Measurements from ENCODE around the gene PCDHGB2. TPM values are rescaled to one million over a fixed set of nuclear protein-coding genes. Genes with fewer than 3 reads are reported as not detected.
"Not testable (repeated sequence)": the region's sequence is repeated elsewhere in the genome, so short reads cannot be mapped to it uniquely, and the experiment has no call there.

The PCDHGB2 gene
- 10 to 100 TPM in 1 of 4 donors, 1 to 10 TPM in 3; 2.5 to 15.3 (median 4.4) TPM for total RNA-seq

DNA sequence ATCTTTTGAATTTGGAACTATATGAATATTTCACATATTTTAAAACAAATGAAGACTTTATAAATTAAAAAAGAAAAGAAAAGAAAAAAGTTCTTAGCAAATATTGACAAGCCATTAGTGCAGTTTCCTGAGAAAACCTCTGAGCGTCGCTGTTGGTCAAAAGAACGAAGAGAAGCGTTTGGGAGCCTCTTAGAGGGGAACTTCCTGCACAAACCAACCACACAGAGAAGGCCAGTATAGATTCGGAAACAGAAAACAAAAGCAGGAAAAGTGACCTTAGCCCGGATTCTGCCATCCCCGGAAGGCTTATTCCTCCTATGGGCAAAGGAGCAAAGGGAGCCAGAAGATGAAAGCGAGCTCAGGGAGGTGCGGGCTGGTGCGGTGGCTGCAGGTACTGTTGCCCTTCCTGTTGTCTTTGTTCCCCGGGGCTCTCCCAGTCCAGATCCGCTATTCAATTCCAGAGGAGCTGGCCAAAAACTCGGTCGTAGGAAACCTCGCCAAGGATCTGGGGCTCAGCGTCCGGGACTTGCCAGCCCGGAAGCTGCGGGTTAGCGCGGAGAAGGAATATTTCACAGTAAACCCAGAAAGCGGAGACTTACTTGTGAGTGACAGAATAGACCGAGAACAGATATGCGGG lies at the start of gene PCDHGB2:
TSS of gene PCDHGB2 (plus strand) at position 205 of the 637 bp plus-strand sequence. CDS start at position 347, 142 bp downstream.
- ATAC-seq (ENCODE audit: low FRiP score) (no peak), DNase-seq (ENCODE audit: low spot score) (no peak)
- TF ChIP-seq, protein P1, sequence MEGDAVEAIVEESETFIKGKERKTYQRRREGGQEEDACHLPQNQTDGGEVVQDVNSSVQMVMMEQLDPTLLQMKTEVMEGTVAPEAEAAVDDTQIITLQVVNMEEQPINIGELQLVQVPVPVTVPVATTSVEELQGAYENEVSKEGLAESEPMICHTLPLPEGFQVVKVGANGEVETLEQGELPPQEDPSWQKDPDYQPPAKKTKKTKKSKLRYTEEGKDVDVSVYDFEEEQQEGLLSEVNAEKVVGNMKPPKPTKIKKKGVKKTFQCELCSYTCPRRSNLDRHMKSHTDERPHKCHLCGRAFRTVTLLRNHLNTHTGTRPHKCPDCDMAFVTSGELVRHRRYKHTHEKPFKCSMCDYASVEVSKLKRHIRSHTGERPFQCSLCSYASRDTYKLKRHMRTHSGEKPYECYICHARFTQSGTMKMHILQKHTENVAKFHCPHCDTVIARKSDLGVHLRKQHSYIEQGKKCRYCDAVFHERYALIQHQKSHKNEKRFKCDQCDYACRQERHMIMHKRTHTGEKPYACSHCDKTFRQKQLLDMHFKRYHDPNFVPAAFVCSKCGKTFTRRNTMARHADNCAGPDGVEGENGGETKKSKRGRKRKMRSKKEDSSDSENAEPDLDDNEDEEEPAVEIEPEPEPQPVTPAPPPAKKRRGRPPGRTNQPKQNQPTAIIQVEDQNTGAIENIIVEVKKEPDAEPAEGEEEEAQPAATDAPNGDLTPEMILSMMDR (IDR thresholded peaks at IDR 0.05), result no peak

DNA sequence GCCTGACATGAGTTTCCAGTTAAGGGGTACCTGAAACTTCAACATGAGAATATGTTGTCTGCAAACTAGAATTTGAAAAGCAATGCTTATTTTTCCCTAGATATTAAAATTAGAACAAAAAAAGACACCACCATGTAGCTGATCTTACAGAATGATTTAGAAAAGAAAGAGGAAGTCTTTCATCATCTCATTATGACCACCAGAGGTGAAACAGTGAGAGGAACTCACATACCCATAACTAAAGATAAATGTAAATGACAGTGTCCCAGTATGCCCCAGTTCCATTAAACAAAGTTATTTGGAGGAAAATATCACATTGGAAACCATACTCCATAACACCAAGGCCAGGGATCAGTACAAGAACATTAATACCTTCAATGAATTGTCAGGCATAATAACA lies 46.1 kb upstream of the PCDHGB2 start:
- DNase-seq (ENCODE audit: low spot score), result no peak

DNA sequence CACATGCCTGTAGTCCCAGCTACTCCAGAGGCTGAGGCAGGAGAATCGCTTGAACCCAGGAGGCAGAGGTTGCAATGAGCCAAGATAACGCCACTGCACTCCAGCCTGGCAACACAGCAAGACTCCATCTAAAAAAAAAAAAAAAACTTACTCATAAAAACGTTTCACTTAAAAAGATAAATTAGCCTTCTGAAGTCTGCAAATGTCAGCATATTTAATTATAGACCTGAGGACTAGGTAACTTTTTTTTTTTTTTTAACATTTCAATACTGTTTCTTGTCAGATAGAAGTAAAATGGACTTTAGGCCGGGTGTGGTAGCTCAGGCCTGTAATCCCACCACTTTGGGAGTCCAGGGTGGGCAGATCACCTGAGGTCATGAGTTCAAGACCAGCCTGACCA lies 42.8 kb upstream of the PCDHGB2 start:
- not testable (repeated sequence) for ATAC-seq (ENCODE audit: low FRiP score); DNase-seq (ENCODE audit: low spot score)

More for the DNA sequence above, 46.1 kb upstream of the PCDHGB2 start:
- TF ChIP-seq, protein P1 (IDR thresholded peaks at IDR 0.05), result no peak
- no peak for ATAC-seq (ENCODE audit: low FRiP score)

DNA sequence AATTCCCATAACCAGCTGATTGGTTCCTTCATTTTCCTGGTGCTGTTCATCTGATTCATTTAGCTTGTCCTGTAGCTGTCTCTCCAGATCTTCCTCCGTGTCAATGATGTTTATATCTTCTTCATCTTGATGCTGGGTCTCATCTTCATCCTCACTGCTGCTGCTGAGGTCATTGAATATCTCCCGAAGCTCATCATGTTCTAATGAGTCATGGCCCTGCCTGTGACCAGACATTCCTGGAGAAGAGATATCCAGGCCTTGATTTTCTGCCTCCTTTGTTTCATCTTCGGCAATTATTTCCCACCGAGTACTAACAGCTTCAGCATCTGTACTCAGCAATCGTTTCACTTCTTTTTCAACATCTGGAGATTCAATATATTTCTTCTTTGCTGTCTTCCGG lies 40.6 kb upstream of the PCDHGB2 start:
- TF ChIP-seq, protein P1 (IDR thresholded peaks at IDR 0.05), result no peak
- ATAC-seq (ENCODE audit: low FRiP score), result no peak
- no peak for DNase-seq (ENCODE audit: low spot score)

DNA sequence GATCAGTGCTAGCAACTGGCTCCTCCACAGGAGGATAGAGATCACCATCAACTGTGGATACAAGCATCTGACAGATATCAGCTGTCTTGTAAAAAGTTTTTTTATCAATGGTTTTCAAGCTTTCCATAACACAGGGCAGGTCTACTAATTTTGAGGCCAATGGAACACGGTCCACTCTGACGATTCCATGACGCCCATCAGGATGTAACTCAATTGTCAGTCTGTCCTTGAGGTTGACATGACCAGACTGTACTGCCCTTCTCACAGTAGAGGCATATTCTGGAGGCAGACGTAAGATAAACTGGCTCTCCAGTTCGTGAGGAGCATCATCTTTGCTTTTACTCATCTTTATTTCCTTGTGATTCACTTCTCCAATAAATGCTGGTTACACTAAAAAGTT lies 40.1 kb upstream of the PCDHGB2 start:
- DNase-seq (ENCODE audit: low spot score) (no peak), ATAC-seq (ENCODE audit: low FRiP score) (no peak)
- TF ChIP-seq, protein P1 (IDR thresholded peaks at IDR 0.05), result no peak

DNA sequence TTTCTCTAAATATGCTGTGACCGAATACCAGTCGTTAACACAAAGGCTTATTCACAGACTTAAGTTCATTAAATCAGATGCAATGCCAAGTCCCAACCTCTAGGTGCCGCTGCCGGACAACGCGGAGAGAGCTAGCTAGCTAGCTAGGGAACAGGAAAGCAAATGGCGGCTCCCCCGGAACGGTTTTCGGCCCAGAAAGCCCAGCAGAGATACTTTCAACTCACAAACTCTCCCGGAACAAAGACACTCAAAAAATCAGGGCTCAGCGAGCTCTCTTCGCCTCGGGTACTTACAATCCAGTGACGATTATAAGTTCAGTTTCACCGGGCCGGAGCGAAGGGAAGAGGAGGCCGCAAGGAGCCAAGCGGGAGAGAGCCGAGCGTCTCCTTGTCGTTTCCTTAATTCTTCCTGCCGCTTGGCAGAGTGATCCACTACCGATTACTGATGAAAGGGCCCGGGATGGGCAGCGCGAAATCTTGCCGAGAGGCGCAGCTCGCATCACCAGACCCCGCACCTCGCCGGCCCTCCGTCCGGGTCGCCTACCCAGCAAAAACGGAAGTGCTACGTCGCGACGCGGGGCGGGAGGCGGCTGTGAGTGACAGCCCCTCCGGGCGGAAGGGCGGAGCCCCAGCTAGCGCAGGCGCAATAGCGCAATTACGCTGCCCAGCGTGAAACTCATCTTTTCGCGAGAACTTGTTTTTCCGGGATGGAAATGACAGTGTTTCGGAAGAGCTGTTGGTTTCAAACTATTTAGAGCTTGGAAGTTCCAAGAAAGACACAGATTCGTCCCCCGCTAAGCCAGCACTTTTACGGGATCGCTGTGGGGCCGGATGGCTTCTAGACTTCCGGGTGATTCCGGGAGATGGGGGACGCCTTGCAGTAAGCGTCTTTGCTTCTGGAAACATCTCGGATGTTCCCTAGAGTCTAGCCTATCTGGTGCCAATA lies 39.3 kb upstream of the PCDHGB2 start, which contains the start of gene TAF7:
TSS of gene TAF7 (minus strand) at position 560 of the 945 bp plus-strand sequence. CDS start 740 bp downstream, outside the sequence.
- TF ChIP-seq, protein P1 (IDR thresholded peaks at IDR 0.05), result peak in 1 of 3 donors; percentile 12
- DNase-seq (ENCODE audit: low spot score) (peak; percentile 50), ATAC-seq (ENCODE audit: low FRiP score) (peak; percentile 98)

DNA sequence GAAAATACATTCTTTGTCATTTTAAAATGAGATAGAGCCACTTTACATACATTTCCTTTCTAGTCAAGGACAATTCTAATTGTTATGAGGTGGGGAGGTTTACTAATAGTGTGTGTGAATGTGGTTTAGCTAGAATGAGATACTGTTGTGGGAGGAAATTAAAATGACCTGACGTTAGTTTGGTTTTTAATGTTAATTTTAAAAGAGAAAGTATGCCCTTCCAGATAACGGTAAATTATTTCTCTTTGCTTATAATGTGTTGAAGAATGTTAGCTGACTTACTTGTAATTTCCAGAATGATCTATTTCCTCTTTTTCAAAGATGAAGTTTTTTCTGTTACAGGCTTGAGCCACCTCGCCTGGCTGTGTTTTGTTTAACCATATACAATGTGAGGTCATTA lies 37.5 kb upstream of the PCDHGB2 start:
- ATAC-seq (ENCODE audit: low FRiP score) (no peak), DNase-seq (ENCODE audit: low spot score) (no peak)
- TF ChIP-seq, protein P1 (IDR thresholded peaks at IDR 0.05), result no peak

All from omental fat pad (tissue), 4 donors.